ENCODE measurements around the gene GRIK4. TPM values are rescaled to one million over a fixed set of nuclear protein-coding genes. Genes with fewer than 3 reads are reported as not detected.

The GRIK4 gene
- total RNA-seq, 1 donor from 2014 or later, result 2.2 TPM

DNA sequence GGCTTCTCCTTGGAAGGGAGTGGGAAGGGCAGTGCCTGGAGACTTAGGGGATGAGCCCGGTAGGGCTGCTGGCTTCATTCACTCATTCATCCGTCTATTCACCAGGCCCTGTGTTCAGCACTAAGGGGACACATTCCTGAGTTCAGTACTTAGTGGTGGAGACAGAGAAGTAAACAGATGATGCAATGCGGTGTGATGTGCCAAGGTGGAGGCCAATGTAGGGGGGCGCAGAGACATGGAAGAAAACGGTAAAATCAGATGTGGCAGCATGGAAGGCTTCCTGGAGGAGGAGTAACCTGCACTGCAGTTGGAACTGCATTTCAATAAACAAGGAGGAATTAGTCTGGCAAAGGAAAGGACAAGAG lies 21.3 kb downstream of the GRIK4 start:
- H3K27me3 Mint-ChIP-seq (ENCODE audit: low read depth), result peaks cover 32% of the 10 kb centered on the region
- TF ChIP-seq, protein P1, sequence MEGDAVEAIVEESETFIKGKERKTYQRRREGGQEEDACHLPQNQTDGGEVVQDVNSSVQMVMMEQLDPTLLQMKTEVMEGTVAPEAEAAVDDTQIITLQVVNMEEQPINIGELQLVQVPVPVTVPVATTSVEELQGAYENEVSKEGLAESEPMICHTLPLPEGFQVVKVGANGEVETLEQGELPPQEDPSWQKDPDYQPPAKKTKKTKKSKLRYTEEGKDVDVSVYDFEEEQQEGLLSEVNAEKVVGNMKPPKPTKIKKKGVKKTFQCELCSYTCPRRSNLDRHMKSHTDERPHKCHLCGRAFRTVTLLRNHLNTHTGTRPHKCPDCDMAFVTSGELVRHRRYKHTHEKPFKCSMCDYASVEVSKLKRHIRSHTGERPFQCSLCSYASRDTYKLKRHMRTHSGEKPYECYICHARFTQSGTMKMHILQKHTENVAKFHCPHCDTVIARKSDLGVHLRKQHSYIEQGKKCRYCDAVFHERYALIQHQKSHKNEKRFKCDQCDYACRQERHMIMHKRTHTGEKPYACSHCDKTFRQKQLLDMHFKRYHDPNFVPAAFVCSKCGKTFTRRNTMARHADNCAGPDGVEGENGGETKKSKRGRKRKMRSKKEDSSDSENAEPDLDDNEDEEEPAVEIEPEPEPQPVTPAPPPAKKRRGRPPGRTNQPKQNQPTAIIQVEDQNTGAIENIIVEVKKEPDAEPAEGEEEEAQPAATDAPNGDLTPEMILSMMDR (IDR thresholded peaks at IDR 0.05; ENCODE audit: unreplicated experiment), result no peak
- H3K4me1 Mint-ChIP-seq, result no peaks in the 10 kb centered on the region
- H3K36me3 Mint-ChIP-seq, result no peaks in the 10 kb centered on the region
- no peak for DNase-seq (ENCODE audit: low spot score in 2 of 2, unreplicated experiment in 2 of 2)
- H3K9me3 Mint-ChIP-seq, result no peaks in the 10 kb centered on the region
- no peak overlapping the region for H3K27ac Mint-ChIP-seq
- H3K4me3 Mint-ChIP-seq, result no peak overlapping the region

GRCh38 chr11:120536091-120536796 lies 24.7 kb downstream of the GRIK4 start:
- DNase-seq (ENCODE audit: low spot score in 2 of 2, unreplicated experiment in 2 of 2), result no peak
- no peak overlapping the region for H3K4me3 Mint-ChIP-seq
- TF ChIP-seq, protein P1 (IDR thresholded peaks at IDR 0.05; ENCODE audit: unreplicated experiment), result no peak
- no peaks in the 10 kb centered on the region for H3K36me3 Mint-ChIP-seq
- peaks cover 13% of the 10 kb centered on the region for H3K27me3 Mint-ChIP-seq (ENCODE audit: low read depth)
- no peak overlapping the region for H3K27ac Mint-ChIP-seq
- H3K9me3 Mint-ChIP-seq, result no peaks in the 10 kb centered on the region
- H3K4me1 Mint-ChIP-seq, result peaks cover 13% of the 10 kb centered on the region

GRCh38 chr11:120536797-120537169 lies 25.2 kb downstream of the GRIK4 start:
- Mint-ChIP-seq H3K27ac (no peak overlapping the region), H3K4me3 (no peak overlapping the region), H3K4me1 (peaks cover 13% of the 10 kb centered on the region), H3K27me3 (ENCODE audit: low read depth) (peaks cover 11% of the 10 kb centered on the region), H3K36me3 (no peaks in the 10 kb centered on the region), H3K9me3 (peaks cover 4% of the 10 kb centered on the region)
- TF ChIP-seq, protein P1 (IDR thresholded peaks at IDR 0.05; ENCODE audit: unreplicated experiment), result no peak
- DNase-seq (ENCODE audit: low spot score in 2 of 2, unreplicated experiment in 2 of 2), result no peak

DNA sequence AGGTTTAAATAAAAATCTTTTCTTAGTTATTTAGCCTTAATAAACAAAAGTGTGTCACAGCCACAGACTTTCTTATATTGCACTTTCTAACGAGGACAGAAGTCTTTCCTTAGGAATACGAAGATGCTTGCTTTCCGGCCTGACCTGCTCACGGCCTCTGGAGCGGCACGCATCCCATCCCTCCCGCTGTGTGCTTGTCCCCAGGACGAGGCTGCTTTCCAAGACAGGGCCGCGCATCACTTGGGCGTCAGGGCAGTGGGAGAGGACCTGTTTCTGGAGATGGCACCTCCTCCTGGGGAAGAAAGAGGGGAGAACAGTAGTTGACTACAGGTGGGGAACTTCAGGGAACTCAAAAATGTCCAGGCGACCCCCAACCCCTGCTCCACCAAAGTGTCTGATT lies 26.4 kb downstream of the GRIK4 start:
- DNase-seq (ENCODE audit: low spot score in 2 of 2, unreplicated experiment in 2 of 2), result no peak
- TF ChIP-seq, protein P1 (IDR thresholded peaks at IDR 0.05; ENCODE audit: unreplicated experiment), result no peak
- Mint-ChIP-seq H3K4me3 (no peak overlapping the region), H3K4me1 (peaks cover 13% of the 10 kb centered on the region), H3K27me3 (ENCODE audit: low read depth) (peaks cover 11% of the 10 kb centered on the region), H3K36me3 (peaks cover 1% of the 10 kb centered on the region), H3K9me3 (peaks cover 13% of the 10 kb centered on the region), H3K27ac (no peak overlapping the region)

DNA sequence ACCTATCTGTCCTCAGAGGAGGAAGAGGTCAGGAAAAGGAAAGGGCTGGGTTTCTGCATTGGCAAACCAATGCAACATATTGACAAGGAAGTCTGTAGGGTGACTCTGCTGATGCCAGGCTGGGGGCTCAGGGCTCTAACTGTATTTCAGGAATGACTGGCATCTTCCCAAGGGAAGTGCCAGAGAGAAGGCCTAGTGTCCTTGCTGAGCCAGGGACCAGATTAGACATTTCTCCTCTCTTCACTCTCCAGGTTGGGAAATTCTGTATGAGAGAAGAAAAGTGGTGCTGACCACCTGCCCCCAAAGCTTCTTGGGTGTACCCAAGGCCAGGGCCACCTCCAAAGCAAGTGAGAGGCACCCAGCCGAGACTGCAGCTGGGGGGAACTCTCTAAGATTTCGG lies 27.2 kb downstream of the GRIK4 start:
- TF ChIP-seq, protein P1 (IDR thresholded peaks at IDR 0.05; ENCODE audit: unreplicated experiment), result no peak
- H3K4me3 Mint-ChIP-seq, result no peak overlapping the region
- H3K9me3 Mint-ChIP-seq, result peaks cover 13% of the 10 kb centered on the region
- H3K36me3 Mint-ChIP-seq, result peaks cover 1% of the 10 kb centered on the region
- H3K4me1 Mint-ChIP-seq, result peaks cover 13% of the 10 kb centered on the region
- H3K27me3 Mint-ChIP-seq (ENCODE audit: low read depth), result peaks cover 11% of the 10 kb centered on the region
- no peak overlapping the region for H3K27ac Mint-ChIP-seq
- no peak for DNase-seq (ENCODE audit: low spot score in 2 of 2, unreplicated experiment in 2 of 2)

Data from mesothelial cell of epicardium (in vitro differentiated cells).